ENCODE results near the gene TGFBR3L. TPM values are rescaled to one million over a fixed set of nuclear protein-coding genes. Genes with fewer than 3 reads are reported as not detected.

Gene TGFBR3L
- total and polyA plus RNA-seq, 4 donors: 0.25 to 0.77 TPM; not detected in 2

- DNase-seq (peak in 2 of 3 donors; percentile 10 to 43), ATAC-seq (ENCODE audit: insufficient read depth, low FRiP score) (no peak)
- TF ChIP-seq CTCF (IDR thresholded peaks at IDR 0.05; ENCODE audit: control extremely low read depth, extremely low read depth): no peak
- Histone ChIP-seq H3K27me3 (ENCODE audit: control insufficient read depth in 3 of 3, insufficient read depth in 3 of 3, low read length in 2 of 3) (no peaks in the 10 kb centered on the region), H3K4me1 (ENCODE audit: control insufficient read depth in 5 of 5, insufficient read depth in 5 of 5, low read length in 5 of 5) (no peaks in the 10 kb centered on the region), H3K9me3 (ENCODE audit: control insufficient read depth in 4 of 4, insufficient read depth in 3 of 4, low read length in 3 of 4) (no peaks in the 10 kb centered on the region), H3K27ac (ENCODE audit: low read depth in 1 of 2, low read length in 1 of 2) (no peak overlapping the region), H3K4me3 (no peak overlapping the region), H3K36me3 (ENCODE audit: control insufficient read depth in 4 of 4, insufficient read depth in 4 of 4, low read length in 4 of 4) (peaks cover 16 to 45% (median 22%) of the 10 kb centered on the region in 4 donors), H3K9ac (ENCODE audit: insufficient read depth in 1 of 2, low read length in 2 of 2) (no peak overlapping the region)
- 77 to 81% methylated on average over 13 of the region's 13 CpGs for WGBS, 2 donors
Measured at GRCh38 chr19:7961920-7962626, 47.4 kb downstream of the TGFBR3L start.

- no peak for DNase-seq
- Histone ChIP-seq H3K9ac (ENCODE audit: insufficient read depth in 1 of 2, low read length in 2 of 2) (no peak overlapping the region), H3K4me1 (ENCODE audit: control insufficient read depth in 5 of 5, insufficient read depth in 5 of 5, low read length in 5 of 5) (no peaks in the 10 kb centered on the region), H3K36me3 (ENCODE audit: control insufficient read depth in 4 of 4, insufficient read depth in 4 of 4, low read length in 4 of 4) (peaks cover 19 to 47% (median 26%) of the 10 kb centered on the region in 4 donors), H3K9me3 (ENCODE audit: control insufficient read depth in 4 of 4, insufficient read depth in 3 of 4, low read length in 3 of 4) (no peaks in the 10 kb centered on the region), H3K4me3 (no peak overlapping the region), H3K27me3 (ENCODE audit: control insufficient read depth in 3 of 3, insufficient read depth in 3 of 3, low read length in 2 of 3) (no peaks in the 10 kb centered on the region), H3K27ac (ENCODE audit: low read depth in 1 of 2, low read length in 1 of 2) (no peak overlapping the region)
- no peak for ATAC-seq (ENCODE audit: insufficient read depth, low FRiP score)
- no peak for TF ChIP-seq CTCF (IDR thresholded peaks at IDR 0.05; ENCODE audit: control extremely low read depth, extremely low read depth)
- 85 to 86% methylated on average over 22 of the region's 22 CpGs for WGBS, 2 donors
Measured at GRCh38 chr19:7962644-7963268, 48.1 kb downstream of the TGFBR3L start.

DNA sequence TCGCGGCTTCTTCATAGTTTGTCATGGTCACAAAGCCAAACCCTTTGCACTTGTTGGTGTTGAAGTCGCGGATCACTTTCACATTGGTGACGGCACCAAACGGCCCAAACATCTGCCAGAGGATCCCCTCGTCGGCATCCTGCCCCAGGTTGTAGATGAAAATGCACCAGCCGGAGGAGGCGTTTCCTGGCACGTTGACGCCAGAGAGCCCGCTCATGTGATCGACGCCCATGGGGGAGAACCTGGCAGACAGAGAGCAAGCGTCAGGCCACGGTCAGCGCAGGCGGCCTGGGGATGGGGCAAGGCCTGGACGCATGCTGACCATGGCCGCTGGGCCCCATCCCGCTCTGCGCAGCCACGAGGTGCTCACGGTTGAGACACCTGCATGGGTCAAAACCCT lies 48.9 kb downstream of the TGFBR3L start:
- Histone ChIP-seq H3K27ac (ENCODE audit: low read depth in 1 of 2, low read length in 1 of 2) (no peak overlapping the region), H3K9ac (ENCODE audit: insufficient read depth in 1 of 2, low read length in 2 of 2) (no peak overlapping the region), H3K9me3 (ENCODE audit: control insufficient read depth in 4 of 4, insufficient read depth in 3 of 4, low read length in 3 of 4) (no peaks in the 10 kb centered on the region), H3K4me3 (no peak overlapping the region), H3K36me3 (ENCODE audit: control insufficient read depth in 4 of 4, insufficient read depth in 4 of 4, low read length in 4 of 4) (peaks cover 19 to 53% (median 24%) of the 10 kb centered on the region in 4 donors), H3K4me1 (ENCODE audit: control insufficient read depth in 5 of 5, insufficient read depth in 5 of 5, low read length in 5 of 5) (no peaks in the 10 kb centered on the region), H3K27me3 (ENCODE audit: control insufficient read depth in 3 of 3, insufficient read depth in 3 of 3, low read length in 2 of 3) (no peaks in the 10 kb centered on the region)
- ATAC-seq (ENCODE audit: insufficient read depth, low FRiP score) (no peak), DNase-seq (no peak)
- 94 to 95% methylated on average over 25 of the region's 25 CpGs for WGBS, 2 donors
- no peak for TF ChIP-seq CTCF (IDR thresholded peaks at IDR 0.05; ENCODE audit: control extremely low read depth, extremely low read depth)

Data from lung (tissue), 12 donors.